MCF 10A (cell line): ENCODE measurements around the gene ITGA5. TPM values are rescaled to one million over a fixed set of nuclear protein-coding genes. Genes with fewer than 3 reads are reported as not detected.
"Not testable (repeated sequence)": the region's sequence is repeated elsewhere in the genome, so short reads cannot be mapped to it uniquely, and the experiment has no call there.

Source experiments
- BruUV-seq: library from RNA; stranded (reverse); fragments of 400-500 nt; replicated peaks from 2 replicates; lab custom pipeline; 2021; lab: Mats Ljungman, UMichigan
- CTCF ChIA-PET: fragments of 300-600 bp; sonication (Branson Sonifier 250); formaldehyde crosslinking; extraction: SDS; loops from one replicate; lab custom pipeline; 2021; ENCODE audit warnings: antibody characterized with exemption, inconsistent platforms; lab: Yijun Ruan, JAX
- POLR2A ChIA-PET: fragments of 300-600, 350-650 bp; sonication (Branson Sonifier 250); formaldehyde crosslinking; extraction: SDS; loops from one replicate; lab custom pipeline; 2020; ENCODE audit warnings: antibody characterized with exemption, inconsistent platforms; lab: Yijun Ruan, JAX
- DNase-seq: peaks from one replicate; pipeline ENCODE4 v3.0.0-alpha.2; 2018; ENCODE audit not compliant: unreplicated experiment
- H3K27ac Mint-ChIP-seq: one replicate; pipeline ENCODE4 v1.8.0; 2022; ENCODE audit warnings: mild to moderate bottlenecking, low read depth, mixed read lengths; ENCODE audit not compliant: unreplicated experiment
- H3K27me3 Mint-ChIP-seq: one replicate; pipeline ENCODE4 v1.8.0; 2022; ENCODE audit warnings: mixed read lengths; ENCODE audit not compliant: insufficient read depth, unreplicated experiment
- H3K36me3 Mint-ChIP-seq: one replicate; pipeline ENCODE4 v1.8.0; 2022; ENCODE audit warnings: mild to moderate bottlenecking, moderate library complexity, mixed read lengths; ENCODE audit not compliant: insufficient read depth, unreplicated experiment
- H3K4me1 Mint-ChIP-seq: one replicate; pipeline ENCODE4 v1.8.0; 2022; ENCODE audit warnings: mixed read lengths; ENCODE audit not compliant: insufficient read depth, unreplicated experiment
- H3K4me3 Mint-ChIP-seq: one replicate; pipeline ENCODE4 v1.8.0; 2022; ENCODE audit warnings: mild to moderate bottlenecking, moderate library complexity, mixed read lengths; ENCODE audit not compliant: unreplicated experiment
- H3K9me3 Mint-ChIP-seq: one replicate; pipeline ENCODE4 v1.8.0; 2022; ENCODE audit warnings: mixed read lengths; ENCODE audit not compliant: unreplicated experiment
- intact Hi-C: fragments of 100-400 bp; cut with micrococcal nuclease; formaldehyde crosslinking; loops from 2 replicates; pipeline ENCODE4 v1.14.1; 2022
- total RNA-seq: library from RNA; stranded (reverse); gene quantifications from 2 replicates; pipeline ENCODE4 v1.2.3, GENCODE V29; 2022
- TF ChIP-seq, protein P1 (sequence below): fragments of 200-600 bp; IDR thresholded peaks from one replicate; pipeline ENCODE4 v1.8.0; 2022; ENCODE audit warnings: antibody characterized with exemption, mild to moderate bottlenecking; ENCODE audit not compliant: unreplicated experiment

Gene ITGA5
- total RNA-seq, 1 experiment from 2014 or later = 110 TPM

DNA sequence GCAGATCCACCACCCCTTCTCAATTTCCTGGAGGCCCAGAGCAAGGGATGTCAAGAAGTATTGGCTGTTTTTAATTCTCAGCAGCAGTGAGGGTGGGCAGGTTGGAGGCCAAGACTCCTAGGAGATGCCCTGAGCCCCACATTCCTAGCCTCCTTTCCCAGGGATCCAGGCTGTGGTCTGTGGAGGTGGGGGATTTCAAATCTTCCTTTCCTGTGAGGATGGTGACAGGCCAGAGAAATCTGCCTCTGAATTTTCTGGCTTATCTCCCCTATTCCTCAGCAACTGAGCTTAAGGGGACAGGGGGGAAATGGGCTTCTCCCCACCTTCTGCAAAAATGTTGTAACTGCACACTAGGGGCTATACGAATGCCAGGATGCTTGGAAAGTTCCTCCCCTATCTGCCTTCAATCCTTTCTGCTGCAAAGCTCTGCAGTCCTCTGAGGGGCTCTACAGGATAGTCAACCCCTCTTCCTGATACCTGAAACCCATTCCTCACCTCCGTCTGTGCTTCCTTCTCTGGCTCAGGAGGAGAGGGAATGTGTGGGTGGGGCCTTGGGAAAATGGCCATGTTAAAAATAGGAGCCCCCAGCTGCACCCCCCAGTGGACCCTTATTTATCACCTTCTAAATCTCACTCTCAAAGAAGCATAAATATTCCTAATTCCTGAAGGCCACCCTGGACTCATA lies 61.4 kb downstream of the ITGA5 start:
- Mint-ChIP-seq H3K27ac (no peak overlapping the region), H3K27me3 (no peaks in the 10 kb centered on the region), H3K9me3 (no peaks in the 10 kb centered on the region), H3K36me3 (no peaks in the 10 kb centered on the region), H3K4me3 (no peak overlapping the region), H3K4me1 (peaks cover 31% of the 10 kb centered on the region)
- no peak for DNase-seq
- TF ChIP-seq, protein P1, sequence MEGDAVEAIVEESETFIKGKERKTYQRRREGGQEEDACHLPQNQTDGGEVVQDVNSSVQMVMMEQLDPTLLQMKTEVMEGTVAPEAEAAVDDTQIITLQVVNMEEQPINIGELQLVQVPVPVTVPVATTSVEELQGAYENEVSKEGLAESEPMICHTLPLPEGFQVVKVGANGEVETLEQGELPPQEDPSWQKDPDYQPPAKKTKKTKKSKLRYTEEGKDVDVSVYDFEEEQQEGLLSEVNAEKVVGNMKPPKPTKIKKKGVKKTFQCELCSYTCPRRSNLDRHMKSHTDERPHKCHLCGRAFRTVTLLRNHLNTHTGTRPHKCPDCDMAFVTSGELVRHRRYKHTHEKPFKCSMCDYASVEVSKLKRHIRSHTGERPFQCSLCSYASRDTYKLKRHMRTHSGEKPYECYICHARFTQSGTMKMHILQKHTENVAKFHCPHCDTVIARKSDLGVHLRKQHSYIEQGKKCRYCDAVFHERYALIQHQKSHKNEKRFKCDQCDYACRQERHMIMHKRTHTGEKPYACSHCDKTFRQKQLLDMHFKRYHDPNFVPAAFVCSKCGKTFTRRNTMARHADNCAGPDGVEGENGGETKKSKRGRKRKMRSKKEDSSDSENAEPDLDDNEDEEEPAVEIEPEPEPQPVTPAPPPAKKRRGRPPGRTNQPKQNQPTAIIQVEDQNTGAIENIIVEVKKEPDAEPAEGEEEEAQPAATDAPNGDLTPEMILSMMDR = no peak
- no TSS peak for BruUV-seq
- intact Hi-C loops = no loop called here
- ChIA-PET CTCF (interaction anchor here (0.7 to 6.1 kb wide), 13 partner anchors 11 to 357 kb away, joined by 3 to 40 read pairs (median 5); partner anchors contain the start of gene COPZ1), POLR2A (interaction anchor here (0.6 to 2.8 kb wide), 7 partner anchors 16 to 136 kb away, joined by 3 to 47 read pairs (median 4); partner anchors contain the start of genes CBX5, COPZ1 and HNRNPA1)

DNA sequence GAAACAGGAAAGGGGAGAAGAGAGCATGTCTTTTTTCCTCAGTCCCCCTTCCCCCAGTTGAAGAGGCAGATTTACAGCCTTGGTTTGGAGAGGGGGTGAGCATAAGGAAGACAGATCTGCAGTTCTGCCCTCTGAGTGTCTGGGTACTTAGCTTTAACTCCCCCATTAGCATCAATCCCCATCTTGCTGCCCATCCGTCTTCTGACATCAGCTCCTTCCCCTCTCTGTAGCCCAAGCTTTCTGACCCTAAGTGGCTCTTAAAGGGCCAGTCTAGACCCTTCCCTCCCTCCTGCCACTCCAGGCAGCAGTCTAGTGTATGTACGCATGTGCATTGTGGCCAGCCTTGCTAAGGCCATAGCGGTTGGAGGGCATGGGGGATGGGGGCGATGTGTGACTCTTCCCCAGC lies 62.1 kb downstream of the ITGA5 start:
- Mint-ChIP-seq H3K9me3 (no peaks in the 10 kb centered on the region), H3K27me3 (no peaks in the 10 kb centered on the region), H3K4me3 (no peak overlapping the region), H3K4me1 (peaks cover 31% of the 10 kb centered on the region), H3K27ac (no peak overlapping the region), H3K36me3 (no peaks in the 10 kb centered on the region)
- ChIA-PET CTCF (interaction anchor here (0.6 to 6.0 kb wide), 11 partner anchors 12 to 369 kb away, joined by 3 to 40 read pairs (median 5); partner anchors contain the start of gene COPZ1), POLR2A (interaction anchor here (0.6 to 2.8 kb wide), 4 partner anchors 15 to 77 kb away, joined by 3 to 47 read pairs (median 3); partner anchors contain the start of genes CBX5 and HNRNPA1)
- no TSS peak for BruUV-seq
- DNase-seq = no peak
- intact Hi-C loops = no loop called here
- TF ChIP-seq, protein P1 = no peak

DNA sequence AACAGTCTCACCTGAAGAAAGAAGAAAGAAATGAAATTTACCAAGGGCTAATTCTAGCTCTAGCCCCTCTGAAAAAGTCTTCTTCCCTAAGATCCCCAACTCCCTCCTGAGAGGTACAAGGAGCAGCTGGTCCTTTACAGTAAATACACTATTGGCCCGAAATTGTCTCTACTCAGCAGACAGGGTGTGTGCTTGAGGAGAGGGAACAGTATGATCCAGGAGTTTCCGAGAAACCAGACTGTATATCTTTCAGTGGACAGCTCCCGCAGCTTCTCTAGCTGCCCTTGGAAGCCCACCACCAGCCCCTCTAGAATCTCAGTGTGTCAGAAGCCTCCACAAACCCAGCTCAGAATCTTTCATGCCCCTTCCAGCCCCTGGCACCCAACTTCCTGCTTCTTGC lies 62.8 kb downstream of the ITGA5 start:
- ChIA-PET POLR2A (interaction anchor here (1.2 kb wide), 1 partner anchor 67 kb away, joined by 3 read pairs; no protein-coding TSS in a partner anchor), CTCF (interaction anchor here (0.6 to 6.0 kb wide), 9 partner anchors 15 to 368 kb away, joined by 3 to 40 read pairs (median 5); partner anchors contain the start of gene COPZ1)
- H3K27ac Mint-ChIP-seq = peak overlapping the region; percentile 31
- TF ChIP-seq, protein P1 = no peak
- no peaks in the 10 kb centered on the region for H3K27me3 Mint-ChIP-seq
- H3K36me3 Mint-ChIP-seq = peaks cover 5% of the 10 kb centered on the region
- intact Hi-C loops = no loop called here
- DNase-seq = no peak
- H3K4me1 Mint-ChIP-seq = peaks cover 31% of the 10 kb centered on the region
- no peak overlapping the region for H3K4me3 Mint-ChIP-seq
- H3K9me3 Mint-ChIP-seq = no peaks in the 10 kb centered on the region
- no TSS peak for BruUV-seq

DNA sequence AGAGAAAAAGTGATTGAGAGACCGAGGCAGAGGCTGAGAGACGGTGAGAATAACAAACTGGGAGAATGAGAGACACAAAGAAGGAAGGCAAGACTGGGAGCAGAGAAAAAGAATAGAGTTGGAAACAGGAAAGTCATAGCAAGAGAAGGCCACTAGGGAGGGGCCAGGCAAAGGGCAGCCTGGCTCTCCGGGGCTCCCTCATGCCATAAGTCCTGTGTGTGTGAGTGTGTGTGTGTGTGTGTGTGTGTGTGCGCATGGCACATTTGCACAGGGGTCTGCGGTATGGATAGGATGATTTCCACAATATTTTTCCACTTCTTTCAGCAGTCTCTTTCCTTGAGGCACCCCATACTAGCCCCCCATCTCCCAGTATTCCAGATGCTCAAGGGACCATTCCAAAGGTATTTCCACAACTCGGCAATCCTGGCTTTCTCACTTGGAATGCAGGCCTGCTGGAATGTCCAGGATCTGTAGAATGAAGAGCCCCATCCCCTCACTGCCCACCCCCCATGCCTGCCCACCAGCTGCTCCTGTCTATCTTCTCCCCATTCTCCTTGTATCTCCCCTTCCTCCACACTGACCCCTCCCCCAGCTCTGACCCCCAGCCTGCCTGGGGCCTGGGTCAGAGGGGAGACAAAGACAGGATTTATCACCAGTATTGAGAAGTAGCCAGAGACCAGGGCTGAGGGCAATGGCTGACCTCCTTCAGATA lies 63.8 kb downstream of the ITGA5 start:
- DNase-seq = no peak
- no peaks in the 10 kb centered on the region for H3K9me3 Mint-ChIP-seq
- no peaks in the 10 kb centered on the region for H3K27me3 Mint-ChIP-seq
- H3K36me3 Mint-ChIP-seq = peaks cover 15% of the 10 kb centered on the region
- TF ChIP-seq, protein P1 = no peak
- no TSS peak for BruUV-seq
- intact Hi-C loops = no loop called here
- peak overlapping the region; percentile 46 for H3K27ac Mint-ChIP-seq
- H3K4me3 Mint-ChIP-seq = no peak overlapping the region
- H3K4me1 Mint-ChIP-seq = peaks cover 24% of the 10 kb centered on the region
- ChIA-PET CTCF (interaction anchor here (1.2 to 2.5 kb wide), 3 partner anchors 17 to 62 kb away, joined by 5 to 9 read pairs (median 9); partner anchors contain the start of gene COPZ1), POLR2A (no interaction called here)

DNA sequence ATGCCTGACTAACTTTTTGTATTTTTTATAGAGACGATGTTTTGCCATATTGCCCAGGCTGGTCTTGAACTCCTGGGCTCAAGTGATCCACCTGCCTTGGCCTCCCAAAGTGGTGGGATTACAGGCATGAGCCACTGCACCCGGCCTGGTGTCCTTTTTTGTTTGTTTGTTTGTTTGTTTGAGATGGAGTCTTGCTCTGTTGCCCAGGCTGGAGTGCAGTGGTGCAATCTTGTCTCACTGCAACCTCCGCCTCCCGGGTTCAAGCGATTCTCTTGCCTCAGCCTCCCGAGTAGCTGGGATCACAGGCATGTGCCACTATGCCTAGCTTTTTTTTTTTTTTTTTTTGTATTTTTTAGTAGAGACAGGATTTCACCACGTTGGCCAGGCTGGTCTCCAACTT lies 64.8 kb downstream of the ITGA5 start:
- Mint-ChIP-seq H3K27ac (peak overlapping the region; percentile 55), H3K36me3 (peaks cover 24% of the 10 kb centered on the region), H3K4me1 (peaks cover 24% of the 10 kb centered on the region)
- H3K27me3 Mint-ChIP-seq, DNase-seq, intact Hi-C loops, BruUV-seq, H3K4me3 Mint-ChIP-seq, POLR2A ChIA-PET, H3K9me3 Mint-ChIP-seq: not testable (repeated sequence)
- CTCF ChIA-PET = interaction anchor here (0.6 to 1.3 kb wide), 5 partner anchors 10 to 309 kb away, joined by 3 to 4 read pairs (median 4); no protein-coding TSS in a partner anchor
